AG04449 (cell line): ENCODE results near the gene CRYBG2.

Experiments used
- CTCF ChIA-PET: fragments of 350-600 bp; formaldehyde crosslinking; extraction: SDS; loops from one replicate; lab custom pipeline; 2021; ENCODE audit warnings: antibody characterized with exemption; lab: Yijun Ruan, JAX
- POLR2A ChIA-PET: fragments of 400-600, 350-600 bp; formaldehyde crosslinking; extraction: SDS; loops from one replicate; lab custom pipeline; 2020; ENCODE audit warnings: antibody characterized with exemption, inconsistent platforms; lab: Yijun Ruan, JAX
- DNase-seq: peaks from one replicate; pipeline ENCODE4 v3.0.0-alpha.2; 2010; ENCODE audit warnings: low read depth, low spot score
- H3K4me3 ChIP-seq: 2 replicates; pipeline ENCODE4 v1.5.1; 2011; ENCODE audit warnings: low read depth, mild to moderate bottlenecking, control low read depth, low read length
- TF ChIP-seq, protein P1 (sequence below): IDR thresholded peaks from one replicate; pipeline ENCODE4 v1.5.1; 2011; ENCODE audit warnings: mild to moderate bottlenecking, moderate library complexity, low read length, control low read depth, inconsistent platforms; ENCODE audit not compliant: insufficient read depth; ENCODE audit errors: missing control alignments

Gene CRYBG2

DNA sequence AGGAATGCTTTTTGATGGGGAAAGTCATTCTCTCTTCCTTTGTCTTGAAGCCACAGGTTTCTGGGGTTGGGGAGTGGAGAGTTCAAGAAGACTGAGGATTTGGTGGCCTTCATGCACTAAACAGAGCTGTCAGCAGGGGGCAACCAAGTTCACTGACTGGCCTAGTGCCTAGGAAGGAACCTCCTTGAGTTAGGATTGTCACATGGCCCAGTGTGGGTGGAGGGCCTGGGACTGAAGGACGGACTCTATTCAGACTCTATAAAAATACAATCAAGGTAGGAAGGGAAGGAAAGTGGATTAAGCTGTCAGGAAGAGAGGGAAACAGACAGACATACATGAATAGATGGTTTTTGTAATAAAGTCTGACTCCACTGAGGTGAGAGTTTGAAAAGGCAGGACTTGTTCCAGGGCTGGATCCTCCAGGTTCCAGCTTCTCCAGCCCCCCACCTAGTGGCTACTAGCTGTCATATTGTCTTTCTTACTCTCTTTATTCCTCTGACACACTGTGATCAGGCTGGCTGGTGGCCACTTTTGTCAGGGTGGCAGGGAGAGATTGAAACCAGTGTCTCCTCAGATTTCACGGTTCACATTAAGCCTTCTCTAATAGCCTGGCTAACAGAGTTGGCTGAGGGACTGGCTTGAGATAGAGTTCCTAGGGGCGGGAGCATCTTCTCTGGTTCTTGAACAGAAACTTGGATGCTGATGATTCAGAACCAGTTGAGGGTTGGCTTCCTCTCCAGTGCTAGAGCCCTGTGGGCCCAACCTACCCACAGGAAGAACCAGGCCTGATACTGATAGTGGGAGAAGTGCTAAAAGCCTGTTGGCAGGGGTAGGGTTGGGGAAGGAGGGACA, 78.1 kb downstream of the CRYBG2 start:
- ChIA-PET POLR2A (interaction anchor here (0.6 to 2.0 kb wide), 3 partner anchors 9 to 274 kb away, joined by 3 to 7 read pairs (median 4); no protein-coding TSS in a partner anchor), CTCF (interaction anchor here (0.7 to 10.7 kb wide), 44 partner anchors 9 to 240 kb away, joined by 3 to 179 read pairs (median 5); partner anchors contain the start of genes CD52, CEP85, UBXN11 and ZNF593)
- TF ChIP-seq, protein P1, sequence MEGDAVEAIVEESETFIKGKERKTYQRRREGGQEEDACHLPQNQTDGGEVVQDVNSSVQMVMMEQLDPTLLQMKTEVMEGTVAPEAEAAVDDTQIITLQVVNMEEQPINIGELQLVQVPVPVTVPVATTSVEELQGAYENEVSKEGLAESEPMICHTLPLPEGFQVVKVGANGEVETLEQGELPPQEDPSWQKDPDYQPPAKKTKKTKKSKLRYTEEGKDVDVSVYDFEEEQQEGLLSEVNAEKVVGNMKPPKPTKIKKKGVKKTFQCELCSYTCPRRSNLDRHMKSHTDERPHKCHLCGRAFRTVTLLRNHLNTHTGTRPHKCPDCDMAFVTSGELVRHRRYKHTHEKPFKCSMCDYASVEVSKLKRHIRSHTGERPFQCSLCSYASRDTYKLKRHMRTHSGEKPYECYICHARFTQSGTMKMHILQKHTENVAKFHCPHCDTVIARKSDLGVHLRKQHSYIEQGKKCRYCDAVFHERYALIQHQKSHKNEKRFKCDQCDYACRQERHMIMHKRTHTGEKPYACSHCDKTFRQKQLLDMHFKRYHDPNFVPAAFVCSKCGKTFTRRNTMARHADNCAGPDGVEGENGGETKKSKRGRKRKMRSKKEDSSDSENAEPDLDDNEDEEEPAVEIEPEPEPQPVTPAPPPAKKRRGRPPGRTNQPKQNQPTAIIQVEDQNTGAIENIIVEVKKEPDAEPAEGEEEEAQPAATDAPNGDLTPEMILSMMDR, result peak; percentile 83
- H3K4me3 ChIP-seq, result no peak overlapping the region
- peak; percentile 86 for DNase-seq

GRCh38 chr1:26274801-26275425, 79.0 kb downstream of the CRYBG2 start:
- CTCF ChIA-PET, result interaction anchor here (0.7 to 10.7 kb wide), 38 partner anchors 10 to 239 kb away, joined by 3 to 179 read pairs (median 5); partner anchors contain the start of genes CD52, CEP85 and UBXN11
- DNase-seq, result no peak
- POLR2A ChIA-PET, result interaction anchor here (2.0 kb wide), 1 partner anchor 10 kb away, joined by 7 read pairs; no protein-coding TSS in a partner anchor
- TF ChIP-seq, protein P1, result no peak
- H3K4me3 ChIP-seq, result no peak overlapping the region
